ENCODE results near the gene NR2F6.

- TF ChIP-seq CTCF (conservative IDR thresholded peaks at IDR 0.05; ENCODE audit: low read length) (no peak), EZH2phosphoT487 (IDR thresholded peaks at IDR 0.05; ENCODE audit: borderline replicate concordance) (no peak)
Observed at GRCh38 chr19:17240826-17241399, 4.8 kb downstream of the NR2F6 start.
